Measurements from ENCODE around the gene GNPTG. TPM values are rescaled to one million over a fixed set of nuclear protein-coding genes. Genes with fewer than 3 reads are reported as not detected.
A peak's percentile ranks its signal among the peaks of the same experiment; 100 is the strongest.

The GNPTG gene
- total and polyA plus RNA-seq, 2 donors from 2014 or later: 88.7 to 138 TPM

GRCh38 chr16:1403733-1404132, 52.0 kb downstream of the GNPTG start:
- H3K4me1 ChIP-seq (ENCODE audit: control insufficient read depth in 2 of 3, insufficient read depth in 2 of 3, low read depth in 1 of 3, low read length in 3 of 3): peaks cover 0 to 4% (median 0%) of the 10 kb centered on the region in 3 donors
- intact Hi-C loops (cut with DNase I): no loop called here
- H3K27ac ChIP-seq (ENCODE audit: low read depth in 2 of 2, low read length in 2 of 2): no peak overlapping the region
- no peak overlapping the region for H3K4me3 ChIP-seq (ENCODE audit: low read length in 3 of 3)
- no peaks in the 10 kb centered on the region for H3K9me3 ChIP-seq (ENCODE audit: control insufficient read depth in 2 of 3, insufficient read depth in 1 of 3, low read length in 3 of 3)
- H3K27me3 ChIP-seq (ENCODE audit: control insufficient read depth, insufficient read depth, low read length): no peaks in the 10 kb centered on the region
- H3K36me3 ChIP-seq (ENCODE audit: control insufficient read depth in 2 of 3, insufficient read depth in 3 of 3, low read length in 3 of 3): peaks cover 0 to 8% (median 5%) of the 10 kb centered on the region in 3 donors
- no peak for DNase-seq
- no peak overlapping the region for H3K9ac ChIP-seq (ENCODE audit: low read length in 3 of 3)
- TF ChIP-seq CTCF (IDR thresholded peaks at IDR 0.05; ENCODE audit: borderline replicate concordance, extremely low read depth, insufficient read depth): no peak
- FAIRE-seq: no peak

- no peak for TF ChIP-seq CTCF (IDR thresholded peaks at IDR 0.05; ENCODE audit: borderline replicate concordance, extremely low read depth, insufficient read depth)
- FAIRE-seq (no peak), DNase-seq (no peak)
- peak overlapping the region in 1 of 3 donors; percentile 19 for H3K9ac ChIP-seq (ENCODE audit: low read length in 3 of 3)
- H3K9me3 ChIP-seq (ENCODE audit: control insufficient read depth in 2 of 3, insufficient read depth in 1 of 3, low read length in 3 of 3): no peaks in the 10 kb centered on the region
- H3K4me1 ChIP-seq (ENCODE audit: control insufficient read depth in 2 of 3, insufficient read depth in 2 of 3, low read depth in 1 of 3, low read length in 3 of 3): peaks cover 0 to 6% (median 0%) of the 10 kb centered on the region in 3 donors
- no peaks in the 10 kb centered on the region for H3K36me3 ChIP-seq (ENCODE audit: control insufficient read depth in 2 of 3, insufficient read depth in 3 of 3, low read length in 3 of 3)
- H3K4me3 ChIP-seq (ENCODE audit: low read length in 3 of 3): no peak overlapping the region
- H3K27ac ChIP-seq (ENCODE audit: low read depth in 2 of 2, low read length in 2 of 2): no peak overlapping the region
- intact Hi-C loops (cut with DNase I): no loop called here
- H3K27me3 ChIP-seq (ENCODE audit: control insufficient read depth, insufficient read depth, low read length): no peaks in the 10 kb centered on the region
Observed at GRCh38 chr16:1407753-1408152, 56.0 kb downstream of the GNPTG start.

GRCh38 chr16:1408171-1408837, 56.6 kb downstream of the GNPTG start:
- peaks cover 0 to 7% (median 0%) of the 10 kb centered on the region in 3 donors for H3K4me1 ChIP-seq (ENCODE audit: control insufficient read depth in 2 of 3, insufficient read depth in 2 of 3, low read depth in 1 of 3, low read length in 3 of 3)
- no peak for FAIRE-seq
- intact Hi-C loops (cut with DNase I): no loop called here
- peak overlapping the region in 1 of 3 donors; percentile 19 for H3K9ac ChIP-seq (ENCODE audit: low read length in 3 of 3)
- TF ChIP-seq CTCF (IDR thresholded peaks at IDR 0.05; ENCODE audit: borderline replicate concordance, extremely low read depth, insufficient read depth): no peak
- peak overlapping the region; percentile 24 to 48 (median 40) for H3K4me3 ChIP-seq (ENCODE audit: low read length in 3 of 3)
- H3K9me3 ChIP-seq (ENCODE audit: control insufficient read depth in 2 of 3, insufficient read depth in 1 of 3, low read length in 3 of 3): no peaks in the 10 kb centered on the region
- no peak overlapping the region for H3K27ac ChIP-seq (ENCODE audit: low read depth in 2 of 2, low read length in 2 of 2)
- H3K27me3 ChIP-seq (ENCODE audit: control insufficient read depth, insufficient read depth, low read length): no peaks in the 10 kb centered on the region
- peak; percentile 91 to 97 (median 95) for DNase-seq
- no peaks in the 10 kb centered on the region for H3K36me3 ChIP-seq (ENCODE audit: control insufficient read depth in 2 of 3, insufficient read depth in 3 of 3, low read length in 3 of 3)
